Large intestine (tissue), 3 donors: Measurements from ENCODE around the gene RABEP1. TPM values are rescaled to one million over a fixed set of nuclear protein-coding genes. Genes with fewer than 3 reads are reported as not detected.

ENCODE experiments used
- DNase-seq, 2 donors: peaks; one replicate each; pipeline versions ENCODE4 v3.0.0 to v3.0.0-alpha.2; 2013
- H3K27ac ChIP-seq: one replicate; pipeline ENCODE4 v1.5.1; 2013; ENCODE audit warnings: low read length
- H3K27me3 ChIP-seq: 2 replicates; pipeline ENCODE4 v1.6.1; 2013; ENCODE audit warnings: low read length; ENCODE audit not compliant: control insufficient read depth, insufficient read depth
- H3K36me3 ChIP-seq: 2 replicates; pipeline ENCODE4 v1.6.1; 2013; ENCODE audit warnings: low read length; ENCODE audit not compliant: control insufficient read depth, insufficient read depth
- H3K4me1 ChIP-seq: one replicate; pipeline ENCODE4 v1.6.1; 2013; ENCODE audit warnings: low read length; ENCODE audit not compliant: control insufficient read depth, insufficient read depth
- H3K4me3 ChIP-seq: one replicate; pipeline ENCODE4 v1.5.1; 2013; ENCODE audit warnings: low read length
- H3K9me3 ChIP-seq: one replicate; pipeline ENCODE4 v1.6.1; 2013; ENCODE audit warnings: mild to moderate bottlenecking, low read depth, low read length, moderate library complexity; ENCODE audit not compliant: control insufficient read depth
- WGBS: methylation state at CpG from one replicate; pipeline ENCODE4 v1.1.5; 2013; ENCODE audit warnings: low lambda C conversion rate; ENCODE audit not compliant: insufficient coverage; 5-methylcytosine and 5-hydroxymethylcytosine counted together
- polyA plus RNA-seq: library from polyadenylated mRNA; unstranded; fragments of 120-200 nt; gene quantifications from one replicate; pipeline ENCODE4 v1.2.1, GENCODE V29; 2013

The RABEP1 gene
- polyA plus RNA-seq, 1 donor = 42.5 TPM

DNA sequence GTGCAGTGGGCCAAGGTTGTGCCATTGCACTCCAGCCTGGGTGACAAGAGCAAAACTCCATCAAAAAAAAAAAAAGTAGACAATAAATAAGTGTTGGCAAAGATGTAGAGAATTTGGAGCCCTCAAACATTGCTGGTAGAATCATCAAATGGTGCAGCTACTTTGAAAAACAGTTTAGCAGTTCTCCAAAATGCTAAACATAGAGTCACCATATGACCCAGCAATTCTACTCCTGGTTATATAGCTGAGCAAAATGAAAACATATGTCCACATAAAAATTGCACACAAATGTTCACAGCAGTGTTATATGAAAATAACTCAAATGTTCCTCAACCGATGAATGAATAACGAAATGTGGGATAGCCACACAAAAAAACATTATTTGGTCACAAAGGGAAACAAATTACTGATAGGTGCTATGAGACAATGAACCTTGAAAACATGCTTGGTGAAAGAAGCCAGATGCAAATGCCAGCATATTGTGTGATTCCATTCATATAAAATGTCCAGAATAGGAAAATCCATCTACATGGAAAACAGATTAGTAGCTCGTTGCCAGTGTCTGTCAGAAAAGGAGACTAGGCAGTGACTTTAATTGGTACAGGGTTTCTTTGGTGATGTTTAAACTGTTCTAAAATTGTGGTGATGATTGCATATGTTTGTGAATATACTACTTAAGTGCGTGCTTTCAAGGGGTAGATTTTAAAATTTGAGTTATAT, 12.7 kb upstream of the RABEP1 start:
- Histone ChIP-seq H3K27ac (no peak overlapping the region), H3K4me1 (peaks cover 3% of the 10 kb centered on the region), H3K36me3 (no peaks in the 10 kb centered on the region), H3K27me3 (no peaks in the 10 kb centered on the region), H3K9me3 (no peaks in the 10 kb centered on the region), H3K4me3 (no peak overlapping the region)
- WGBS = 100% methylated on average over 1 of the region's 4 CpGs
- DNase-seq = no peak

DNA sequence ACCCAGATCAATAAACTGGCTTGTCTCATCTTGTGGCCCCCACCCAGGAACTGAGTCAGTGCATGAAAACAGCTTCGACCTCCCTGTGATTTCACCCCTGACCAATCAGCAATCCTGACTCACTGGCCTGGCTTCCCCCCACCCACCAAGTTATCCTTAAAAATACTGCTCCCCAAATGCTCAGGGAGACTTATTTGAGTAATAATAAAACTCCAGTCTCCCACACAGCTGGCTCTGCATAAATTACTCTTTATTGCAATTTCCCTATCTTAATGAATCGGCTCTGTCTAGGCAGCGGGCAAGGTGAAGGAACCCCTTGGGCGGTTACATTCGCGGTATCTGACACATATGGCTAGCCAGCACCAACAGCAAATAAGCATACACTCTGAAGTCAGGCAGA, 9.8 kb upstream of the RABEP1 start:
- no CpG with 5 or more reads among the region's 6 CpGs for WGBS
- H3K9me3 ChIP-seq = no peaks in the 10 kb centered on the region
- H3K4me1 ChIP-seq = no peaks in the 10 kb centered on the region
- DNase-seq = no peak
- no peaks in the 10 kb centered on the region for H3K36me3 ChIP-seq
- no peaks in the 10 kb centered on the region for H3K27me3 ChIP-seq
- no peak overlapping the region for H3K27ac ChIP-seq
- no peak overlapping the region for H3K4me3 ChIP-seq

DNA sequence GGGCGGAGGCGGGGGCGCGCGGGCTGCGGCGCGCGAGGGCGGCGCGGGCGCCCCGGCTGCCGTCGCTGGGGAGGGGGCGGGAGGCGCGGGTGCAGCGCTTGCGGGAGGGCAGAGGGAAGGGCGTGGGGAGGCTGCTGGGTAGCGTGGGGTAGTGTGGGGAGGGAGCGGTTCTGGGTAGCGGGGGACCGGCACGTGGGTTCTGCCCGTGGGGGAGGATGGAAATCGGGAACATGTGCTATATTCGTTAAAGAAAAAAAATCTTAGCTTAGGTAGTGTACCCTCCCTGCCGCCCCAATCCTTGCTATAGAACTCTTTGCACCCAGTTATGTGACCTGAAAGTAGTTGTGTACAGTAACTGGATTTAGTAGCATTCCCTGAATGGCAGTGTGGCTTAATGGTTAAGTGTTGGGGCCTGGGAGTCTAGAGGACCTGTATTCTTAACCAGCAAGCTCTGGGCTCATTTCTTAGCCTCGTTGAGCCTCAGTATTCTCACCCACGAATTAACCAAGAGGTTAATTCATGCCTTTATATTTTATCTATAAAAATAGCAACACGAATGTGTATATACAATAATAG, 646 bp downstream of the RABEP1 start:
- H3K36me3 ChIP-seq = no peaks in the 10 kb centered on the region
- H3K27me3 ChIP-seq = no peaks in the 10 kb centered on the region
- H3K27ac ChIP-seq = peak overlapping the region; percentile 34
- no CpG with 5 or more reads among the region's 34 CpGs for WGBS
- peaks cover 6% of the 10 kb centered on the region for H3K4me1 ChIP-seq
- H3K4me3 ChIP-seq = peak overlapping the region; percentile 61
- peak in 1 of 2 donors; percentile 11 for DNase-seq
- no peaks in the 10 kb centered on the region for H3K9me3 ChIP-seq

DNA sequence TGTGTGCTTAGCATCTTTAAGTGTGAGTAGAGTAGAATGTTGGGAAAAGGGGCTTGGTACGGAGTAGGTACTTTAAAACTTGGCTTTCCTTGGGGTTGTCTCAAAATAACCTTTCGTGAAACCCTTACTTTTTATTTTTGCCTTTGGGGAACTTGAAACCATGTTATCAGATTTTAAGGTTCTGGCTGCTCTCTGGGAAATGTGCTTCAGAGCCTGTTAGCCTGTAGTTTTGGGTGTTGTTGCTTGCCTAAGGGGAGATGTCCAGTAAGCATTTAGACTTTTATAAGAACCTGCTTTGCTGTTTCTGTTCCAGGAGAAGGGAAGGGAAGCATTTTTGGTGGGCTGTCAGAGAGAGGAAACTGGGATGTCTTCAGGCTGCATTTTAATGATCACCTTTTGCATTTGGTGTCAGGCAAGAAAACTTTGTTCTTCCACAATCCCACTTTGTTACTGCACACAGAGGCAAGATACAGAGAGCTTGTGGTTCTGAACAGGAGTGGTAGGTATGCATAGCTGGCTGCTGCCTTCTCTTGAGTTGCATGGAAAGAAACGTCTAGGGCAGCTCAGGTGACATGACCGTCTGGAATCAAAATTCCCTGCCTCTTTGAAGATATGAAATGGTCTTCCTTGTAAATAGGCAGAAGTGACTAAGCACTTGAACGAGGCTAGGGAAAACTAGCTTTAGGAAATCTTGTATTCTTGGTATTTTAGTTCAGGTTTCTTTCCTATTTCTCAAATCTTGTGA, 1.7 kb downstream of the RABEP1 start:
- WGBS = 50% methylated on average over 1 of the region's 5 CpGs
- Histone ChIP-seq H3K27me3 (no peaks in the 10 kb centered on the region), H3K27ac (no peak overlapping the region), H3K4me1 (peaks cover 6% of the 10 kb centered on the region), H3K9me3 (no peaks in the 10 kb centered on the region), H3K36me3 (no peaks in the 10 kb centered on the region), H3K4me3 (no peak overlapping the region)
- peak in 1 of 2 donors; percentile 14 for DNase-seq

DNA sequence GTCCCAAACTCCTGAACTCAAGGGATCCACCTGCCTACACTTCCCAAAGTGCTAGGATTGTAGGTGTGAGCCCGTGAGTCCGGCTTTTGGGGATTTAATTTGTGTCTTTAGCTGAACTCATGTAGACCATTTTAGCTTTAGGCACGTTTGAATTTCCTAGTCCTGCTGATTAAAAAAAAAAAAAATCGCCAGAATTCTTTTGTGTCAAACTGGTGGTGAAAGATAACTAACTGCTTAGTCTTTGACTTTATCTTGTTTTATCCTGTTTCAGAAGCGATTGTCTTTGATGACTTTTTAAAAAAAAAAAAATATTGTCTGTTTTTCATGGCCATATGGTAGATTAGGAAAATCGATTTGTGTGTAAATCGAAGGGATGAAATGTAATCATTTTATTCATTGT, 2.6 kb downstream of the RABEP1 start:
- H3K27me3 ChIP-seq = no peaks in the 10 kb centered on the region
- 90% methylated on average over 5 of the region's 7 CpGs for WGBS
- DNase-seq = no peak
- H3K4me3 ChIP-seq = no peak overlapping the region
- H3K36me3 ChIP-seq = no peaks in the 10 kb centered on the region
- H3K4me1 ChIP-seq = peaks cover 6% of the 10 kb centered on the region
- H3K9me3 ChIP-seq = no peaks in the 10 kb centered on the region
- no peak overlapping the region for H3K27ac ChIP-seq

DNA sequence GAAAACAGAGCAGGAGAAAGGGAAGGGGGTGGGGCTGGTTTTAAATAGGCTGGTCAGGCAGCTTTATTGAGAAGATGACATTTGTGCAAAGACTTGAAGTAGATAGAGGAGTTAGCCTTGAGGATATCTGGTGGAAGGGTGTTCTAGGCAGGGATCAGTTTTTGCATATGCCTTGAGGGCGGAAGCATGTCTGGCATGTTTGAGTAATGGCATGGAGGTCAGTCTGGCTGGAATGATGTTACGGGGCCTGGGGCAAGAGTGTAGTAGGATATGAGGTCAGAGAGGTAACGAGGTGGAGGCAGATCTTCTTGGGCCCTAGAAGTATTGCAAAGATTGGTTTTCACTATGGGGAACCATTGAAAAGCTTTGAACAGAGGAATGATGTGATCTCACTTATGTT, 4.8 kb downstream of the RABEP1 start:
- H3K27ac ChIP-seq = no peak overlapping the region
- H3K4me1 ChIP-seq = peaks cover 6% of the 10 kb centered on the region
- no peak overlapping the region for H3K4me3 ChIP-seq
- no peaks in the 10 kb centered on the region for H3K9me3 ChIP-seq
- peaks cover 3% of the 10 kb centered on the region for H3K36me3 ChIP-seq
- H3K27me3 ChIP-seq = no peaks in the 10 kb centered on the region
- DNase-seq = no peak
- WGBS = 100% methylated on average over 1 of the region's 3 CpGs

DNA sequence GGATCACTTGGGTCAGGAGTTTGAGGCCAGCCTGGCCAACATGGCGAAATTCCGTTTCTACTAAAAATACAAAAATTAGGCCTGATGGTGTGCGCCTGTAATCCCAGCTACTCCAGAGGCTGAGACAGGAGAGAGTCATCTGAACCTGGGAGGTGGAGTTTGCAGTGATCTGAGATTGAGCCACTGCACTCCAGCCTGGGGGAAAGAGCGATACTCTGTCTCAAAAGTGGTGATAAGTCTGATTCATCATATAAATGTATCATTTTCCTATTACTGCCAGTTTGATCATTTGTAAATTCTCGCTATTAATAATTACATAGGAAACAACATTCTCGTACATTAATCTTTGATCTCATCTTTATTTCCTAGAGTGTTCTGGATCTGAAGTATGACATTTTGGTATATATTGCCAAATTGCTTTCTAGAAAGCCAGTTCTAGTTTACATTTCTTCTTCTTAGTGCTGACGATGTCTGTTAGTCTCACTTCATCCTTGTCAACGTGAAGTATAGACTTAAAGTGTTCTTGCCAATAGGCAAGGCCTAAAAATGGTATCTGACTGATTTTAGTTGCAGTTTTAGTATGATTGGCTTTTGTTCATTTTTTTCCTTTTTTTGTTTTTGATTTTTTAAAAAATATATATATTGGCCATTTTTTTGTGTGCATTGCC, 9.7 kb downstream of the RABEP1 start:
- H3K27me3 ChIP-seq = no peaks in the 10 kb centered on the region
- H3K27ac ChIP-seq = no peak overlapping the region
- peaks cover 3% of the 10 kb centered on the region for H3K36me3 ChIP-seq
- no peaks in the 10 kb centered on the region for H3K4me1 ChIP-seq
- H3K9me3 ChIP-seq = no peaks in the 10 kb centered on the region
- no peak for DNase-seq
- no peak overlapping the region for H3K4me3 ChIP-seq
- WGBS = 88% methylated on average over 3 of the region's 8 CpGs

DNA sequence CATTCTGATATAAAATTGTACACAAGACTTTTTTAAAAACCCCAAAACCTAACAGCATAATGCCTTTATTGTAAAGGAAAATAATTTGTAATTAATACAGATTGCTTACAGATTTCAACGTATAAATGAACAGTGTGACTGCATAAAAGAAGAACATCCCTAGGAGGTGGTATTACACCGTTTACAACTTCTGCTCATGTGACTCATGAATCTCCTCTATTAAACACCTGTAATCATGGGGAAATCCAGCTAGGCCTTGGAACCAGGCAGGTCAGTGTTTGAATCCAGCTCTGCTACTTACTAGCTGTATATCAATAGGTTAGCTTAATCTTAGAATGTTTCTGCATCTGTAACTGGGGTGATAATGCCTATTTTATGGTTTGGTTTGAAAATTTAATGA, 15.2 kb downstream of the RABEP1 start:
- Histone ChIP-seq H3K27me3 (no peaks in the 10 kb centered on the region), H3K4me1 (no peaks in the 10 kb centered on the region), H3K9me3 (no peaks in the 10 kb centered on the region), H3K27ac (no peak overlapping the region), H3K4me3 (no peak overlapping the region), H3K36me3 (no peaks in the 10 kb centered on the region)
- peak in 1 of 2 donors; percentile 3 for DNase-seq
- WGBS = no CpG with 5 or more reads among the region's 2 CpGs

DNA sequence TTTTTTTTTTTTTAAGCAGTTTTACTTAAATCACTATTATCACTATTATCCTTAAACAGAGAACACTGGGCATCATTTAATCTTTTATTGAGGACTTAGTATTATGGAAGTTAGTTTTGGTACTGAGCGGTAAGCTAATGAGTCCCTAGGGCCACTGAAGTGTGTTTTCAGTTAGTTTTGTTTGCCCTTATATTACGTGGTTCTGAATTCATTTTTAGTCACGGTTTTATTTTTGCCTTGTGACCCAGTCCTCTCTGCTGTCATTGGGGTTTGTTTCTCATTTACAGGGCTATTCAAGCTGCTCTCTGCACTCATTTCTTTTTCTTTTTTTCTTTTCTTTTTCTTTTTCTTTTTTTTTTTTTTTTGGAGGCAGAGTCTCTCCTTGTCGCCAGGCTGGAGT, 17.3 kb downstream of the RABEP1 start:
- H3K4me3 ChIP-seq = no peak overlapping the region
- no peaks in the 10 kb centered on the region for H3K9me3 ChIP-seq
- H3K27me3 ChIP-seq = no peaks in the 10 kb centered on the region
- no peak for DNase-seq
- 78% methylated on average over 2 of the region's 4 CpGs for WGBS
- no peaks in the 10 kb centered on the region for H3K4me1 ChIP-seq
- H3K27ac ChIP-seq = no peak overlapping the region
- no peaks in the 10 kb centered on the region for H3K36me3 ChIP-seq

DNA sequence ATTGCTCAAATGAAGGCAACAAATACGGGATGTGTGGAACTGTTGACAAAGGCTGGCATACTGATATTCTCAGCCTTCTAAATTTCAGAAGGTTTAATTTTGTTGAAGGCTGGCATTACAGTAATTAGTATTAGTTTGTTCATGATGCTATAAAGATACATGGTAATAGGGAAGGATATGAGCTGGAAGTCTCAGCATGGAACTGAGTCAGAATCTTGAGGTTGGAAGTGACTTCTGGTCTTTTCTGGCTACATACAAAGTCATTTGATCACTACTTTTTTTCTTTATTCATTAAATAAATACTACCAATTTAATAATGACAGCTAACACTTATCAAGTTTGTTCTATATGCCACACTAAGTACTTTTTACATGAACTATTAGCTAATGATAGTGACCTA, 22.6 kb downstream of the RABEP1 start:
- Histone ChIP-seq H3K4me3 (no peak overlapping the region), H3K27ac (no peak overlapping the region), H3K9me3 (no peaks in the 10 kb centered on the region), H3K36me3 (peaks cover 5% of the 10 kb centered on the region), H3K27me3 (no peaks in the 10 kb centered on the region), H3K4me1 (no peaks in the 10 kb centered on the region)
- no peak for DNase-seq
- WGBS = no CpG with 5 or more reads among the region's 1 CpG
